HepG2 (cell line): Measurements from ENCODE around the gene RNF10. TPM values are rescaled to one million over a fixed set of nuclear protein-coding genes. Genes with fewer than 3 reads are reported as not detected.

Experiments used
- BCL6 ChIP-seq: IDR thresholded peaks from 2 replicates; pipeline ENCODE4 v1.6.1; 2016; ENCODE audit warnings: missing genetic modification reagents, missing compliant biosample characterization
- FOXA1 ChIP-seq, 2 experiments: fragments of 450-650 bp in 1 of 2; sonication (generic) in 1 of 2; formaldehyde crosslinking in 1 of 2; IDR thresholded peaks; 2 replicates each; pipeline versions ENCODE4 v1.4.0 to v1.6.1; 2016 to 2020; ENCODE audit warnings: missing genetic modification reagents in 1 of 2
- FOXO1 ChIP-seq: sonication (generic); formaldehyde crosslinking; IDR thresholded peaks from 2 replicates; pipeline ENCODE4 v1.4.0; 2020; ENCODE audit warnings: missing genetic modification reagents
- GATA4 ChIP-seq: sonication (generic); IDR thresholded peaks from 2 replicates; pipeline ENCODE4 v1.6.1; 2016; ENCODE audit warnings: antibody characterized with exemption, low read depth, borderline replicate concordance
- HNRNPH1 ChIP-seq: fragments of 200-400 bp; formaldehyde crosslinking; optimal IDR thresholded peaks from 2 replicates; pipeline ENCODE3; 2017; ENCODE audit warnings: mild to moderate bottlenecking, low read depth, low read length
- MXI1 ChIP-seq: IDR thresholded peaks from 3 replicates; pipeline ENCODE4 v1.6.1; 2012; ENCODE audit warnings: low read depth, low read length, inconsistent platforms, borderline replicate concordance
- NR1H2 ChIP-seq: sonication (generic); formaldehyde crosslinking; IDR thresholded peaks from 2 replicates; pipeline ENCODE4 v1.8.1; 2022; ENCODE audit warnings: low read depth, missing genetic modification reagents, borderline replicate concordance
- NR2F2 ChIP-seq: IDR thresholded peaks from 2 replicates; pipeline ENCODE4 v1.6.1; 2012; ENCODE audit warnings: low read depth, inconsistent platforms, borderline replicate concordance
- POLR2G ChIP-seq: fragments of 200-400 bp; formaldehyde crosslinking; IDR thresholded peaks from 2 replicates; pipeline ENCODE4 v1.6.1; 2018; ENCODE audit warnings: mild to moderate bottlenecking, low read depth, low read length, moderate library complexity
- REXO4 ChIP-seq: sonication (generic); formaldehyde crosslinking; IDR thresholded peaks from 2 replicates; pipeline ENCODE4 v1.8.0; 2022; ENCODE audit warnings: missing genetic modification reagents, mild to moderate bottlenecking, borderline replicate concordance
- XBP1 ChIP-seq: sonication (generic); formaldehyde crosslinking; IDR thresholded peaks from 2 replicates; pipeline ENCODE4 v1.5.0; 2020; ENCODE audit warnings: missing genetic modification reagents
- ZBTB42 ChIP-seq: sonication (generic); formaldehyde crosslinking; IDR thresholded peaks from 2 replicates; pipeline ENCODE4 v1.5.0; 2020; ENCODE audit warnings: mild to moderate bottlenecking, missing genetic modification reagents
- ZNF136 ChIP-seq: sonication (generic); formaldehyde crosslinking; IDR thresholded peaks from 2 replicates; pipeline ENCODE4 v1.8.1; 2022; ENCODE audit warnings: low read depth, mild to moderate bottlenecking, moderate library complexity, missing genetic modification reagents
- ZNF207 ChIP-seq: fragments of 450-650 bp; IDR thresholded peaks from 2 replicates; pipeline ENCODE4 v1.6.1; 2016; ENCODE audit warnings: antibody characterized with exemption, borderline replicate concordance
- ZNF333 ChIP-seq: sonication (generic); formaldehyde crosslinking; IDR thresholded peaks from 2 replicates; pipeline ENCODE4 v1.4.0; 2020; ENCODE audit warnings: mild to moderate bottlenecking, missing genetic modification reagents, borderline replicate concordance
- ZNF598 ChIP-seq: sonication (generic); formaldehyde crosslinking; IDR thresholded peaks from 2 replicates; pipeline ENCODE4 v1.5.1; 2020; ENCODE audit warnings: mild to moderate bottlenecking, missing genetic modification reagents, borderline replicate concordance
- ZNF614 ChIP-seq: IDR thresholded peaks from 2 replicates; pipeline ENCODE4 v1.6.1; 2018; ENCODE audit warnings: missing biosample characterization, missing genetic modification reagents, inconsistent platforms, borderline replicate concordance
- ZNF772 ChIP-seq: sonication (generic); formaldehyde crosslinking; IDR thresholded peaks from 2 replicates; pipeline ENCODE4 v1.5.0; 2020; ENCODE audit warnings: mild to moderate bottlenecking, missing genetic modification reagents
- ZNF883 ChIP-seq: sonication (generic); formaldehyde crosslinking; IDR thresholded peaks from 2 replicates; pipeline ENCODE4 v1.5.1; 2020; ENCODE audit warnings: mild to moderate bottlenecking, missing genetic modification reagents; ENCODE audit errors: not compliant biosample characterization
- polyA plus RNA-seq, 8 experiments: library from polyadenylated mRNA; depleted of rRNA in 3 of 8; stranded (reverse) in 7 of 8; unstranded in 1 of 8; fragments of >200 nt; fragmentation: Illumina TruSeq in 4 of 8; extraction: Trizol in 4 of 8; gene quantifications; 2 replicates each; pipeline versions ENCODE4 v1.2.1 to v1.2.3, GENCODE V29; 2011 to 2016; ENCODE audit warnings: low read depth in 4 of 8, missing spikeins in 1 of 8, mixed read lengths in 1 of 8; ENCODE audit not compliant: insufficient read depth in 1 of 8
- total RNA-seq, 5 experiments: library from RNA; depleted of rRNA; stranded (reverse); fragments of >200 nt; fragmentation: Illumina TruSeq; extraction: Trizol; gene quantifications; 2 replicates each; pipeline ENCODE4 v1.2.3, GENCODE V29; 2016; ENCODE audit warnings: low read depth in 1 of 5
- TF ChIP-seq, protein P1 (sequence below): sonication (generic); formaldehyde crosslinking; IDR thresholded peaks from 2 replicates; pipeline ENCODE4 v1.5.0; 2020; ENCODE audit warnings: missing genetic modification reagents, mild to moderate bottlenecking, borderline replicate concordance
- TF ChIP-seq, protein P2 (sequence below): sonication (generic); formaldehyde crosslinking; IDR thresholded peaks from 2 replicates; pipeline ENCODE4 v1.4.0; 2020; ENCODE audit warnings: mild to moderate bottlenecking, missing genetic modification reagents

The RNF10 gene
- total and polyA plus RNA-seq, 2 of the 13 experiments (the other 11 are each of a cell fraction or from before 2014, with no cell fraction given), result 62.5 to 88.0 TPM

DNA sequence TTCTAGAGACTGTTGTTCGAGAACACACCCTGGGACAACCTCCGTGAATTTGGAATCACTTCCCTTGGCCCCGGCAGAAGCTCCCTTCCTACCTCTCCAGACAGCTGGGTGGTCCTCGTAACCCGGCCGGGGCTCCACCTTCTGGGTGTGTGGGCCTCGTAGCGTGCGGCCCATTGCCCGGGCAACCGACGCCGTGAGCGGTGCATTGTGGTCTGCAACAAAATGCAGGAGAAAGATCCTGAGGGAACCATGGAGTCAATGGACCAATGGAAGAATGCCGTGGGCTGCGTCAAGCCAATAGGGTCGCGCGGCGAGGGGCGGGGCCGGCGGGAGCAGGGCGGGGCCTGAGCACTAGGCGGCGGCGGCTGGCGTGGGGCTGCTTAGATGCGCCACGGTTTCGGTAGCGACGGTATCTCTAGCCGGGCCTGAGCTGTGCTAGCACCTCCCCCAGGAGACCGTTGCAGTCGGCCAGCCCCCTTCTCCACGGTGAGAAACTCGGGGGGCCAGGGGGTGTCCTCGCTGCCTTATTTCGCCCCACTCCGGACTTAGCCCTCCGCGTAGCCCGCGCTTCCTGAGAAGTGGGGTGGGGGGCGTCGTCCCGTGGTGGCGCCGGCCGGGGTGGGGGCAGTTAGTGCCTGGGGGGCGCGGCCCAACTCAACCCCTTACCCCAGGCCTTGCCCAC lies 38.3 kb upstream of the RNF10 start, which contains the start of gene DYNLL1 (continued):
- 0 out of 2 replicates have a peak, but pooled peaks have one; percentile 30 for TF ChIP-seq FOXO1
- peak; percentile 99 for TF ChIP-seq MXI1
- TF ChIP-seq POLR2G, result peak; percentile 96
- TF ChIP-seq ZNF614 (CRISPR knock-in tag), result peak; percentile 25; the same call in 1 of the 2 replicates
- peak; percentile 74; the same call in 1 of the 2 replicates for TF ChIP-seq ZBTB42 (CRISPR knock-in tag)
- TF ChIP-seq ZNF772 (CRISPR knock-in tag), result 0 out of 2 replicates have a peak, but pooled peaks have one; percentile 36
- TF ChIP-seq ZNF598 (CRISPR knock-in tag), result no peak
- no peak for TF ChIP-seq ZNF883 (CRISPR knock-in tag)
- no peak for TF ChIP-seq HNRNPH1
- no peak for TF ChIP-seq ZNF136 (CRISPR knock-in tag)
- no peak; the same call in 1 of the 2 replicates for TF ChIP-seq BCL6
- TF ChIP-seq, protein P1, sequence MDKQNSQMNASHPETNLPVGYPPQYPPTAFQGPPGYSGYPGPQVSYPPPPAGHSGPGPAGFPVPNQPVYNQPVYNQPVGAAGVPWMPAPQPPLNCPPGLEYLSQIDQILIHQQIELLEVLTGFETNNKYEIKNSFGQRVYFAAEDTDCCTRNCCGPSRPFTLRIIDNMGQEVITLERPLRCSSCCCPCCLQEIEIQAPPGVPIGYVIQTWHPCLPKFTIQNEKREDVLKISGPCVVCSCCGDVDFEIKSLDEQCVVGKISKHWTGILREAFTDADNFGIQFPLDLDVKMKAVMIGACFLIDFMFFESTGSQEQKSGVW (CRISPR knock-in tag), result 0 out of 2 replicates have a peak, but pooled peaks have one; percentile 26
- TF ChIP-seq FOXA1 (IDR thresholded peaks at IDR 0.05), result no peak
- TF ChIP-seq FOXA1 (CRISPR knock-in tag; IDR thresholded peaks at IDR 0.05), result no peak
- TF ChIP-seq XBP1 (CRISPR knock-in tag), result no peak
- no peak for TF ChIP-seq ZNF207
- no peak for TF ChIP-seq NR1H2
- TF ChIP-seq ZNF333 (CRISPR knock-in tag), result peak; percentile 96
- TF ChIP-seq REXO4, result no peak
- peak; percentile 82 for TF ChIP-seq GATA4
- no peak; the same call in 1 of the 2 replicates for TF ChIP-seq NR2F2
- TF ChIP-seq, protein P2, sequence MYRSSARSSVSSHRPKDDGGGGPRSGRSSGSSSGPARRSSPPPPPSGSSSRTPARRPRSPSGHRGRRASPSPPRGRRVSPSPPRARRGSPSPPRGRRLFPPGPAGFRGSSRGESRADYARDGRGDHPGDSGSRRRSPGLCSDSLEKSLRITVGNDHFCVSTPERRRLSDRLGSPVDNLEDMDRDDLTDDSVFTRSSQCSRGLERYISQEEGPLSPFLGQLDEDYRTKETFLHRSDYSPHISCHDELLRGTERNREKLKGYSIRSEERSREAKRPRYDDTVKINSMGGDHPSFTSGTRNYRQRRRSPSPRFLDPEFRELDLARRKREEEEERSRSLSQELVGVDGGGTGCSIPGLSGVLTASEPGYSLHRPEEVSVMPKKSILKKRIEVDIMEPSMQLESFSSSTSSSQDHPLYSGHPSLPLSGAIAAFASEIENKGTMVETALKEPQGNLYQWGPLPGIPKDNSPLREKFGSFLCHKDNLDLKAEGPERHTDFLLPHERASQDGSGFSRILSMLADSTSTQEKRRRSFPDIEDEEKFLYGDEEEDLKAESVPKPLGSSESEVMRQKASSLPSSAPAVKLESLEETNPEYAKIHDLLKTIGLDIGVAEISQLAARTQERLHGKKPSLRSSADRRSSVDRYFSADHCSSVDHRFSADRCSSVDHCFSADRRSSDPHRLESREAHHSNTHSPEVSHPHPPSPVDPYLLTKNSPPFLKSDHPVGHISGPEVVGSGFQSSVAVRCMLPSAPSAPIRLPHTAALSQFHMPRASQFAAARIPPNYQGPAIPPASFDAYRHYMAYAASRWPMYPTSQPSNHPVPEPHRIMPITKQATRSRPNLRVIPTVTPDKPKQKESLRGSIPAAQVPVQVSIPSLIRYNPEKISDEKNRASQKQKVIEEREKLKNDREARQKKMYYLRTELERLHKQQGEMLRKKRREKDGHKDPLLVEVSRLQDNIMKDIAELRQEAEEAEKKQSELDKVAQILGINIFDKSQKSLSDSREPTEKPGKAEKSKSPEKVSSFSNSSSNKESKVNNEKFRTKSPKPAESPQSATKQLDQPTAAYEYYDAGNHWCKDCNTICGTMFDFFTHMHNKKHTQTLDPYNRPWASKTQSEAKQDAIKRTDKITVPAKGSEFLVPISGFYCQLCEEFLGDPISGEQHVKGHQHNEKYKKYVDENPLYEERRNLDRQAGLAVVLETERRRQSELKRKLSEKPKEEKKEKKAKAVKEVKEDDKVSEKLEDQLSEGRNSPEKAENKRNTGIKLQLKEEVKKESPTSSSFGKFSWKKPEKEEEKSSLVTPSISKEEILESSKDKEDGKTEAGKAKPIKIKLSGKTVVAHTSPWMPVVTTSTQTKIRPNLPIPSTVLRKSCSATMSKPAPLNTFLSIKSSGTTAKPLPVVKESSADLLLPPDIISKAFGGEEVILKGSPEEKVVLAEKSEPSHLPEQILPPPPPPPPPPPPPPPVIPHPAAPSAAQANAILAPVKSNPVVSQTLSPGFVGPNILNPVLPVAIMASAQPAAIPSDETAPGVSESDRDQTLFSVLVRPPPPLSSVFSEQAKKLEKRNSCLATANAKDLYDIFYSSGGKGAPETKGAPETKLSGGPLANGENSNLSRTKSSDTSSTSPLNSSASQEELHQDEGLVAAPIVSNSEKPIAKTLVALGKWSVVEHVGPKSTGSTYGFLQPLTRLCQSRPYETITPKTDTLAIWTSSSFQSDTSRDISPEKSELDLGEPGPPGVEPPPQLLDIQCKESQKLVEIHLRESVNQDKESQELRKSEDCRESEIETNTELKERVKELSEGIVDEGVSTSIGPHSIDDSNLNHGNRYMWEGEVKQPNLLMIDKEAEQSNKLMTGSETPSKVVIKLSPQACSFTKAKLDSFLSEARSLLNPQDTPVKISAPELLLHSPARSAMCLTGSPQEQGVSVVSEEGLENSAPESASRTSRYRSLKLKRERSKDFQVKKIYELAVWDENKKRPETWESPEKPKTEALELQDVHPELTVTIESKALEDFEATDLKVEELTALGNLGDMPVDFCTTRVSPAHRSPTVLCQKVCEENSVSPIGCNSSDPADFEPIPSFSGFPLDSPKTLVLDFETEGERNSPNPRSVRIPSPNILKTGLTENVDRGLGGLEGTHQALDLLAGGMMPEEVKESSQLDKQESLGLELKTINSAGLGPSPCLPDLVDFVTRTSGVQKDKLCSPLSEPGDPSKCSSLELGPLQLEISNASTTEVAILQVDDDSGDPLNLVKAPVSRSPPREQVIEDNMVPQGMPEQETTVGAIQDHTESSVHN (CRISPR knock-in tag), result no peak
